AG10803 (cell line): Measurements from ENCODE around the gene PHLDB3.
"Not testable (repeated sequence)": the region's sequence is repeated elsewhere in the genome, so short reads cannot be mapped to it uniquely, and the experiment has no call there.

ENCODE experiments used
- DNase-seq: peaks from one replicate; pipeline ENCODE4 v3.0.0; 2010; ENCODE audit warnings: low read depth
- H3K4me3 ChIP-seq: 2 replicates; pipeline ENCODE4 v1.5.1; 2011; ENCODE audit warnings: mild to moderate bottlenecking, low read length, control low read depth
- CTCF ChIP-seq: conservative IDR thresholded peaks from 2 replicates; pipeline ENCODE4 v1.5.1; 2011; ENCODE audit warnings: mild to moderate bottlenecking, low read length, control low read depth, inconsistent platforms

Gene PHLDB3

GRCh38 chr19:43518051-43518450 lies 13.5 kb upstream of the PHLDB3 start:
- no peak overlapping the region for H3K4me3 ChIP-seq
- DNase-seq, result no peak
- no peak for TF ChIP-seq CTCF

- not testable (repeated sequence) for H3K4me3 ChIP-seq, DNase-seq
These were observed 7.9 kb upstream of the PHLDB3 start for GRCh38 chr19:43512399-43512798.

- TF ChIP-seq CTCF, result no peak
- no peak for DNase-seq
- H3K4me3 ChIP-seq, result no peak overlapping the region
These were observed 6.8 kb upstream of the PHLDB3 start for GRCh38 chr19:43511324-43511723.

- TF ChIP-seq CTCF, result no peak
- no peak overlapping the region for H3K4me3 ChIP-seq
- DNase-seq, result no peak
These were observed 6.2 kb upstream of the PHLDB3 start for GRCh38 chr19:43510713-43511112.

- TF ChIP-seq CTCF, result no peak
- no peak for DNase-seq
- H3K4me3 ChIP-seq, result no peak overlapping the region
These were observed 3.3 kb upstream of the PHLDB3 start for GRCh38 chr19:43507880-43508279.

- H3K4me3 ChIP-seq, result no peak overlapping the region
- no peak for TF ChIP-seq CTCF
- DNase-seq, result no peak
These were observed 2.1 kb upstream of the PHLDB3 start for GRCh38 chr19:43506629-43507028.

- no peak for TF ChIP-seq CTCF
- no peak overlapping the region for H3K4me3 ChIP-seq
- DNase-seq, result no peak
These were observed 1.4 kb upstream of the PHLDB3 start for GRCh38 chr19:43505941-43506340.

- no peak overlapping the region for H3K4me3 ChIP-seq
- TF ChIP-seq CTCF, result no peak
- DNase-seq, result no peak
These were observed 575 bp upstream of the PHLDB3 start for GRCh38 chr19:43505186-43505456.
